ENCODE measurements around the gene KLF13.

- TF ChIP-seq SUZ12 (IDR thresholded peaks at IDR 0.05), result no peak
- TF ChIP-seq FOXM1 (IDR thresholded peaks at IDR 0.05; ENCODE audit: borderline replicate concordance), result no peak
Measured at GRCh38 chr15:31296646-31297574, 29.7 kb upstream of the KLF13 start.
